Neural cell (in vitro differentiated cells): Measurements from ENCODE around the gene C5. TPM values are rescaled to one million over a fixed set of nuclear protein-coding genes. Genes with fewer than 3 reads are reported as not detected.

Experiments used
- H2AFZ ChIP-seq: fragments of 200-600, 300-800 bp; sonication (generic), shearing (Covaris generic); 2 replicates; pipeline ENCODE4 v1.6.0; 2014; ENCODE audit warnings: low read depth, mild to moderate bottlenecking, antibody characterized with exemption, low read length, moderate library complexity
- H3F3A ChIP-seq: fragments of 200-600 bp; shearing (Covaris generic); 2 replicates; pipeline ENCODE4 v1.6.1; 2016; ENCODE audit warnings: mild to moderate bottlenecking, moderate library complexity, mixed read lengths, antibody characterized with exemption, low read length; ENCODE audit not compliant: insufficient read depth, poor library complexity, severe bottlenecking
- H3K27ac ChIP-seq: fragments of 200-600, 300-800 bp; sonication (generic), shearing (Covaris generic); 2 replicates; pipeline ENCODE4 v1.5.1; 2014; ENCODE audit warnings: mild to moderate bottlenecking, low read length, moderate library complexity
- H3K27me3 ChIP-seq: fragments of 300-800, 200-600 bp; sonication (generic), shearing (Covaris generic); 2 replicates; pipeline ENCODE4 v1.6.0; 2014; ENCODE audit warnings: mild to moderate bottlenecking, low read depth, low read length, moderate library complexity; ENCODE audit not compliant: insufficient read depth
- H3K36me3 ChIP-seq: fragments of 300-800, 200-600 bp; sonication (generic), shearing (Covaris generic); 2 replicates; pipeline ENCODE4 v1.5.1; 2014; ENCODE audit warnings: mild to moderate bottlenecking, antibody characterized with exemption, low read length, moderate library complexity; ENCODE audit not compliant: insufficient read depth
- H3K4me2 ChIP-seq: fragments of 300-800, 200-600 bp; sonication (generic), shearing (Covaris generic); 2 replicates; pipeline ENCODE4 v1.6.0; 2014; ENCODE audit warnings: mild to moderate bottlenecking, low read length
- H3K4me3 ChIP-seq: fragments of 300-800, 200-600 bp; sonication (generic), shearing (Covaris generic); 2 replicates; pipeline ENCODE4 v1.5.1; 2014; ENCODE audit warnings: mild to moderate bottlenecking, low read length, moderate library complexity
- H3K79me2 ChIP-seq: fragments of 200-600 bp; shearing (Covaris generic); replicated peaks from 2 replicates; pipeline ENCODE4 v1.6.0; 2014; ENCODE audit warnings: mild to moderate bottlenecking, low read length, moderate library complexity; ENCODE audit not compliant: insufficient read depth
- H3K9ac ChIP-seq: fragments of 300-800, 200-600 bp; sonication (generic), shearing (Covaris generic); 2 replicates; pipeline ENCODE4 v1.6.1; 2016; ENCODE audit warnings: mild to moderate bottlenecking, low read length, mixed read lengths
- H3K9me2 ChIP-seq: fragments of 200-600 bp; shearing (Covaris generic); 2 replicates; pipeline ENCODE4 v1.6.1; 2016; ENCODE audit warnings: mild to moderate bottlenecking, low read length, mixed read lengths; ENCODE audit not compliant: insufficient read depth
- H3K9me3 ChIP-seq: fragments of 200-600, 300-800 bp; sonication (generic), shearing (Covaris generic); 2 replicates; pipeline ENCODE4 v1.6.1; 2016; ENCODE audit warnings: mild to moderate bottlenecking, mixed run types, low read length, moderate library complexity, mixed read lengths
- H4K20me1 ChIP-seq: fragments of 200-600 bp; shearing (Covaris generic); 2 replicates; pipeline ENCODE4 v1.6.1; 2016; ENCODE audit warnings: mild to moderate bottlenecking, mixed run types; ENCODE audit not compliant: insufficient read depth
- CTCF ChIP-seq: fragments of 450-650 bp; IDR thresholded peaks from 2 replicates; pipeline ENCODE4 v1.5.1; 2014; ENCODE audit warnings: antibody characterized with exemption, mild to moderate bottlenecking, moderate library complexity; ENCODE audit not compliant: poor library complexity, severe bottlenecking
- EP300 ChIP-seq: fragments of 450-650 bp; conservative IDR thresholded peaks from 2 replicates; pipeline ENCODE4 v1.6.1; 2014; ENCODE audit warnings: antibody characterized with exemption, mild to moderate bottlenecking, moderate library complexity; ENCODE audit not compliant: poor library complexity, severe bottlenecking
- EZH2 ChIP-seq: fragments of 200-600, 300-800 bp; shearing (Covaris generic), sonication (generic); IDR thresholded peaks from 2 replicates; pipeline ENCODE4 v1.6.1; 2014; ENCODE audit warnings: antibody characterized with exemption, low read length, borderline replicate concordance, mild to moderate bottlenecking; ENCODE audit not compliant: insufficient read depth, poor library complexity, severe bottlenecking
- MXI1 ChIP-seq: fragments of 450-650 bp; conservative IDR thresholded peaks from 2 replicates; pipeline ENCODE4 v1.6.1; 2014; ENCODE audit warnings: antibody characterized with exemption, mild to moderate bottlenecking; ENCODE audit not compliant: poor library complexity, severe bottlenecking
- POLR2AphosphoS5 ChIP-seq: IDR thresholded peaks from 2 replicates; pipeline ENCODE4 v1.6.1; 2012
- RAD21 ChIP-seq: fragments of 450-650 bp; conservative IDR thresholded peaks from 2 replicates; pipeline ENCODE4 v1.6.1; 2014; ENCODE audit warnings: antibody characterized with exemption, mild to moderate bottlenecking, moderate library complexity
- SMC3 ChIP-seq: fragments of 450-650 bp; conservative IDR thresholded peaks from 2 replicates; pipeline ENCODE4 v1.6.1; 2014; ENCODE audit warnings: antibody characterized with exemption, mild to moderate bottlenecking, moderate library complexity; ENCODE audit not compliant: poor library complexity
- TAF1 ChIP-seq: IDR thresholded peaks from 2 replicates; pipeline ENCODE4 v1.6.1; 2012; ENCODE audit warnings: low read depth
- polyA plus RNA-seq: library from polyadenylated mRNA; depleted of rRNA; stranded (reverse); fragments of >200 nt; gene quantifications from 2 replicates; pipeline ENCODE4 v1.2.3, GENCODE V29; 2014
- TF ChIP-seq, protein P1 (sequence below): IDR thresholded peaks from 2 replicates; pipeline ENCODE4 v1.6.1; 2012; ENCODE audit warnings: borderline replicate concordance

The C5 gene
- polyA plus RNA-seq, 1 donor from 2014 or later: 3.8 TPM

DNA sequence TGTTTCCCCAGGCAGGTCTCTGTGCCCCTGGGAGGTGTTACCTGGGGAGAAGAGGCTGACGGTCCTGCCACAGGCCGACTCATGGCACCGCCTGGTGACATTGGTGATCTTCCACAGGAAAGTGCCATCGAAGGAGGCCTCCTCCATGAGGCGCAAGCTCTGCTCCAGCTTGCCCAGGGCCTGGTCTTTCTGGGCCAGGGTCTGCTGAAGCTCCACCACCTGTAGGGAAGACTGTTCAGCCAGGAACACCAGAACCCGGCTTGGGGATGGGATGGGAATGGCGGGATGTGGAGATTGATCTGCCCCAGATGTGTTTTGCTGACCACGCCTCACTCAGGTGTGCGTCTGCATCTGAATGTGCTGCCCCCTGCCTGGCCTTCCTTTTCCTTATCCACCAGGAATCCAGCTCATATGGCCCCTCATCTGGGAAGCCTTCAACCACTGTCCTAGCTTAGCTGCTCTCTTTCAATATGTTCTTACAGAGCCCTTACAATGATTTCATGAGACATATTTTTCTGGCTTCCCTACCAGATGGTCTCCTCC lies 138.7 kb downstream of the C5 start:
- TF ChIP-seq EZH2 (no peak), MXI1 (no peak)
- Histone ChIP-seq H3K27me3 (no peaks in the 10 kb centered on the region), H3K79me2 (no peaks in the 10 kb centered on the region), H3K4me3 (no peak overlapping the region), H3K9me3 (no peaks in the 10 kb centered on the region), H4K20me1 (no peaks in the 10 kb centered on the region), H3K27ac (no peak overlapping the region), H3K9me2 (no peaks in the 10 kb centered on the region), H3K4me2 (no peak overlapping the region), H3K9ac (no peak overlapping the region), H2AFZ (no peak overlapping the region), H3K36me3 (no peaks in the 10 kb centered on the region), H3F3A (no peaks in the 10 kb centered on the region)

- no peak overlapping the region for H3K4me2 ChIP-seq
Observed at GRCh38 chr9:120910643-120911042, 139.4 kb downstream of the C5 start.

More at GRCh38 chr9:120910643-120911042, 139.4 kb downstream of the C5 start:
- Histone ChIP-seq H3K36me3 (no peaks in the 10 kb centered on the region), H3K9me2 (no peaks in the 10 kb centered on the region), H3K4me3 (no peak overlapping the region), H3K9me3 (no peaks in the 10 kb centered on the region), H3K27me3 (no peaks in the 10 kb centered on the region), H3K79me2 (no peaks in the 10 kb centered on the region), H3F3A (no peaks in the 10 kb centered on the region), H4K20me1 (no peaks in the 10 kb centered on the region), H3K27ac (no peak overlapping the region), H3K9ac (no peak overlapping the region), H2AFZ (no peak overlapping the region)
- TF ChIP-seq, protein P1, sequence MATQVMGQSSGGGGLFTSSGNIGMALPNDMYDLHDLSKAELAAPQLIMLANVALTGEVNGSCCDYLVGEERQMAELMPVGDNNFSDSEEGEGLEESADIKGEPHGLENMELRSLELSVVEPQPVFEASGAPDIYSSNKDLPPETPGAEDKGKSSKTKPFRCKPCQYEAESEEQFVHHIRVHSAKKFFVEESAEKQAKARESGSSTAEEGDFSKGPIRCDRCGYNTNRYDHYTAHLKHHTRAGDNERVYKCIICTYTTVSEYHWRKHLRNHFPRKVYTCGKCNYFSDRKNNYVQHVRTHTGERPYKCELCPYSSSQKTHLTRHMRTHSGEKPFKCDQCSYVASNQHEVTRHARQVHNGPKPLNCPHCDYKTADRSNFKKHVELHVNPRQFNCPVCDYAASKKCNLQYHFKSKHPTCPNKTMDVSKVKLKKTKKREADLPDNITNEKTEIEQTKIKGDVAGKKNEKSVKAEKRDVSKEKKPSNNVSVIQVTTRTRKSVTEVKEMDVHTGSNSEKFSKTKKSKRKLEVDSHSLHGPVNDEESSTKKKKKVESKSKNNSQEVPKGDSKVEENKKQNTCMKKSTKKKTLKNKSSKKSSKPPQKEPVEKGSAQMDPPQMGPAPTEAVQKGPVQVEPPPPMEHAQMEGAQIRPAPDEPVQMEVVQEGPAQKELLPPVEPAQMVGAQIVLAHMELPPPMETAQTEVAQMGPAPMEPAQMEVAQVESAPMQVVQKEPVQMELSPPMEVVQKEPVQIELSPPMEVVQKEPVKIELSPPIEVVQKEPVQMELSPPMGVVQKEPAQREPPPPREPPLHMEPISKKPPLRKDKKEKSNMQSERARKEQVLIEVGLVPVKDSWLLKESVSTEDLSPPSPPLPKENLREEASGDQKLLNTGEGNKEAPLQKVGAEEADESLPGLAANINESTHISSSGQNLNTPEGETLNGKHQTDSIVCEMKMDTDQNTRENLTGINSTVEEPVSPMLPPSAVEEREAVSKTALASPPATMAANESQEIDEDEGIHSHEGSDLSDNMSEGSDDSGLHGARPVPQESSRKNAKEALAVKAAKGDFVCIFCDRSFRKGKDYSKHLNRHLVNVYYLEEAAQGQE: no peak
- TF ChIP-seq MXI1: no peak
- no peak for TF ChIP-seq EP300
- TF ChIP-seq EZH2: no peak
- no peak for TF ChIP-seq RAD21
- no peak for TF ChIP-seq CTCF
- TF ChIP-seq POLR2AphosphoS5: no peak
- TF ChIP-seq SMC3: no peak
- TF ChIP-seq TAF1: no peak
